ENCODE results near the gene TRAF2.

Gene TRAF2

DNA sequence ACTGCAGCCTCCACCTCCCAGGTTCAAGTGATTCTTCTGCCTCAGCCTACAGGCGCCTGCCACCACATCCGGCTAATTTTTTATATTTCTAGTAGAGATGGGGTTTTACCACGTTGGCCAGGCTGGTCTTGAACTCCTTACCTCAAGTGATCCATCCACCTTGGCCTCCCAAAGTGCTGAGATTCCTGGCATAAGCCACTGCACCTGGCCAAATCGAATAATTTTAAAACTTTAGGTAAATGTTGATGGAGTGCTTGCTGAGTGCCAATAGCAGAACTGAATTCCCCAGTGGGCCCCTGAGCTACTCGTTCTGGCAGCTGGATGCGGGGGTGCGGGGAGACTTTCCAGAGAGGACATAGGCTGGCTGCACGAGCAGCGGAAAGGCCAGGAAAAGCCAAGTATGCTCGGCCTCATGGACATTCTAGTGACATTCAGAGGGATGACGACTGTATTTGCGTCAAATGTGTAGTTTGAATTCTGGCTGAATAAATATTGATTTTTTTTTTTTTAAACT is 16.8 kb downstream of the TRAF2 start:
- no peak overlapping the region for H3K4me3 ChIP-seq (ENCODE audit: low read depth, low read length)
- DNase-seq (ENCODE audit: low read depth): no peak

DNA sequence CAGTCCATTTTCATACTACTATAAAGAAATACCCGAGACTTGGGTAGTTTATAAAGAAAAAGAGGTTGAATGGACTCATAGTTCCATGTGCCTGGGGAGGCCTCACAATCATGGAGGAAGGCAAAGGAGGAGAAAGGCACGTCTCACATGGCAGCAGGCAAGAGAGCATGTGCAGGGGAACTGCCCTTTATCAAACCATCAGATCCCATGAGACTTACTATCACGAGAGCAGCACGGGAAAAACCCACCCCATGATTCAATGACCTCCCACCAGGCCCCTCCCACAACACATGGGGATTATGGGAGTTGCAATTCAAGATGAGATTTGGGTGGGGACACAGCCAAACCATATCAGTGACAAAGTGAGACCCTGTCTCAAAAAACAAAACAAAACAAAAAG is 19.9 kb downstream of the TRAF2 start:
- no peak for DNase-seq (ENCODE audit: low read depth)
- H3K4me3 ChIP-seq (ENCODE audit: low read depth, low read length): no peak overlapping the region

DNA sequence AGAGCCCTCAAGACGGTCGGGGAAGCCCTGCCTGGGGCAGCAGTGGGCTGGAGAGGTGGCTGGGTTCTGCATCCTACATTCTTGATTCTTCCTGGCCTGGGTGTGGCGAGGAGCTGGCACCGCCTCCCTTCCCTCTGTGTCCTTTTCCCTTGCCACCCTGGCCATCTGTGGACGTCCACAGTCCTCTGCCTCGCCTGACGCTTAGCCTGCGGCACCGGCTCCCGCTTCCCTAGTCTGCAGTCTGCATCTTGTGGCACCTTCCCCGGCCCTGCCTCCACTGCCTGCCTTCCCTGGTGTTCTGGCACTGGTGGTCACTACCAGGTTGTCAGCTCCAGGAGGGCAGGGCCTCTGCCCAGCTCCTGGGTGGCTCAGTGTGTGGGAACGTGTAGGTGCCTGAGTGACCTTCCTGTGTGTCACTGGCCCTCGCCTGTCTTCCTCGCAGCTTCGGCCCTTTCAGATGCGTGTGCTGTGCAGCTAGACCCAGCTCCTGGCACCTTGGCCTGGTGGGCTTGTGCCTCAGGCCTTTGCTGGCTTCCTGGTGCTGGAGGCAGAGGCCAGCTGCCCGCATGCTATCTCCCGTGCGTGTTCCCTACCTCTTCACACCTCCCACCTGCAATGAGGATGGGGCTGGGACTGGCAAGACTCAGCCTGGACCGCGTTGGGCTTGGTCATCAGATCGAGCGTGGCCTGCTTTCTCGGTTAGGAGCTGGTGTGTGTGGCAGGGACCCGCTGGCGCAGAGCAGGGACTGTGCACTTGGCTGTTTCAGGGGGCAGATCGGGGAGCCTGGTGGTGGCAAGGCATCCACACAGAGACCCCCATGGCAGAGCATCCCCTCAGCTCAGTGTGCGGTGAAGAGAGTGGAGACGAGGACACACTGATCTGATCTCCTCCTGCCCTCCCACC is 20.9 kb downstream of the TRAF2 start:
- no peak overlapping the region for H3K4me3 ChIP-seq (ENCODE audit: low read depth, low read length)
- no peak for DNase-seq (ENCODE audit: low read depth)

DNA sequence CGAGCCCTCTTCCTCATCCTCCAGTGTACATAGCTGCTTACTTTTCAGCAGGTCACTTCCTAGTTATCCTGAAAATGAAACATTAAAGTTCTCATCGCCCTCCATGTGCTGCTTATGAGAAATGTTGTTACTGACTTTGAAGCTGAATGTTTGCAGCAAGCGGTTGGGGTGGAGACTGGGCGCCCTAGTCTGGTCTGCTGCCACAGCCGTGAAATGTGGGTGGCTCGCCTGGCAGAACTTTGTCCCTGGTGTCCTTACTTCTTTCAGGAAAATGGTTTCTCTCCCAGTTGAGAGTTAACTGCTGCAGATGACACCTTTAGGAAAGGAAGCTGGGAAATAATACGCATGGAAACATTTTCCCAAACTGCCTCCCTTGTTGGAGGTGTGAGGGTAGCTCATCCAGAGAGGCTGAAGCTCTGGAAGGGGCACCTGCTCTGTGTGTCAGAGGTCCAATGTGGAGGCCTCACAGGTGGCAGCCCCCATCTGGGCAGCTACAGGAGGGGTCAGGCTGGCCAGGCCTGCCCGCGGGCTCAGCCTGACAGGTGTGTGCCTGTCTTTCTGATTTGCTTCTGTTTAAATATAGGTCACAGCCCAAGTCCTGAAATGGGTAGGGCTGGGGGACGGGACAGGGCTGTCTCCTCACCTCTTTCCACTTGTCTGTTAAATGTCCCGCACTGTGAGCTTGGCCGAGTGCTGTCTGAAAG is 24.0 kb downstream of the TRAF2 start:
- H3K4me3 ChIP-seq (ENCODE audit: low read depth, low read length): no peak overlapping the region
- DNase-seq (ENCODE audit: low read depth): no peak

DNA sequence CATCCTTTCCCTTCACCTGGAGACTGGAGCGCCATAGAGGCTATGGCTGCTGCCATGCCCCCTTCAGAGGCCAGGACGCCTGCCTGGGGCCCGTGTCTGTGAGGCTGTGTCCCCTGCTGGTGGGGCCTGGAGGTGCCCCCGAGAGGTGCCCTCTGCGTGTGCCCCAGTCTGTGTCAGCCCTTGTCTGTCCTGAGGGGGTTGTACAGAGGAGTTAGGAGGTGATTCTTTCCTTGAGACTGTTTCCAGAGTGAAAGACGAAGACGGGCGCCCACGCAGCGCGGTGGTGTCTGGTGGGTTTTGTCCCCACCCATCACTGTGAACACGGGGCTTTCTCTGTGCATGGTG is 24.6 kb downstream of the TRAF2 start:
- H3K4me3 ChIP-seq (ENCODE audit: low read depth, low read length): no peak overlapping the region
- no peak for DNase-seq (ENCODE audit: low read depth)

DNA sequence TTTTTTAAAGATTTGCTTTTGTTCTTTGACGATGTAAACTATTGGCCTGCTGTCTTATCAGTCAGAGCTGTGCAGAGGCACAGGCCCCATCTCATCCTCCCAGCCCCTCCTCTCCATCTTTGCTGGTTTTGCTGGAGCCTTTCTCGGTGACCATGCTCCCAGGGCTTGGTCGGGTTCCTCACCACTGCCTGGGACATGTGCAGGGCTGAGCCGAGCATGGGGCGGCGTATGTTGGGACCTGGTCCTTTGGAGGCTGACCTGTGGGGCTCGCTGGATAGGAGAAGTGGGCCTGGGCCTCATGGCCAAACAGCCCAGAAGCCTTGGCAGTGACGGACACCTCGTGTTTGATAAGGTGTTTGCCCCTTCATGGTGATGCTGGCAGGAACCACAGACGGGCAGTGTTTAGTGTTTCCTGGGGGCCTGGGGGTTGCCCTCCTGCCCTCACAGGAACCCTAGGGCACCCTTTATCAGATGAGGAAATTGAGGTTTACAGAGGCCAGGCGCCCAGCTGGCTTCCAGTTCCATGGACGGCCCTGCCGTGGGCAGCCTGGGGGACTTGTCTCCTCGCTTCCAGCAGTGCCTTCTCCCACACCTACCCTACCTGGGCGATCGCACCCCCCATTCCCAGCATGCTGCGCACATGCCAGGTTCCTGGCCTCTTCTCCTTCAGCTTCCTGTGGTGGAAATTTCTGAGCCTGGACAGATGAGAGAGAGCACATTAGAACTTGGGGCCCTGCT is 27.6 kb downstream of the TRAF2 start:
- DNase-seq (ENCODE audit: low read depth): no peak
- H3K4me3 ChIP-seq (ENCODE audit: low read depth, low read length): no peak overlapping the region

DNA sequence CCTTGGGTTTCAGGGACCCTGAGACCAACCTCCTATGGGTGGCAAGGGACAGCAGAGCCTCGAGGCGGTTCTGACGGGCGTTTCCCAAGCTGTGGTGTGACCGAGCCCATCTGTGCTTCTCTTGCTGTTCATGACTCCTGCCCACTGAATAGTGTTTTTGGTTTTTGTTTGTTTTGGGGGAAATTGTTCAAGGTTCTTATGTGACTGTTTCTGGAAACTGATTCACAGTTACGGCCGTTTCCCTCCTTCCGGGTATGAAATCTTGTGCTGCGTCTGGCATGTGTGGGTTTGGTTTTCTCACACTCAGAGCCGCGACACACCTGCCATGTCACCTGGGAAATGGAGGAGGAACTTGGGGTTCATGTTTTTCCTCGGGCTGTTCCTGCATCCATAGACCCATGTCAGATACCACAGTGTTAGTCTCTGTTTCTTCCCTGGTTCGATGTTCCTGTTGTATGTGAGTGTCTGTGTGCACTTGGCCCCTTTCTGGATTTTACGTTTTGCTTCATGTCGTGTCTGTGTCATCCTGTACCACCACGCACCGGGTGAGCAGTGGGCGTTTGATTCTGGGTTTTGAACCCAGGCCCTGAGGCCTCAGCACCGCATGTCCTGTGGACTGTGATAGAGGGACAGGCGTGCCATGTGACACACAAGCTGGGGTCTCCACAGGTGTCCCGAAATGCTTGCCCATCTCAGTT is 29.5 kb downstream of the TRAF2 start:
- no peak for DNase-seq (ENCODE audit: low read depth)
- H3K4me3 ChIP-seq (ENCODE audit: low read depth, low read length): no peak overlapping the region

DNA sequence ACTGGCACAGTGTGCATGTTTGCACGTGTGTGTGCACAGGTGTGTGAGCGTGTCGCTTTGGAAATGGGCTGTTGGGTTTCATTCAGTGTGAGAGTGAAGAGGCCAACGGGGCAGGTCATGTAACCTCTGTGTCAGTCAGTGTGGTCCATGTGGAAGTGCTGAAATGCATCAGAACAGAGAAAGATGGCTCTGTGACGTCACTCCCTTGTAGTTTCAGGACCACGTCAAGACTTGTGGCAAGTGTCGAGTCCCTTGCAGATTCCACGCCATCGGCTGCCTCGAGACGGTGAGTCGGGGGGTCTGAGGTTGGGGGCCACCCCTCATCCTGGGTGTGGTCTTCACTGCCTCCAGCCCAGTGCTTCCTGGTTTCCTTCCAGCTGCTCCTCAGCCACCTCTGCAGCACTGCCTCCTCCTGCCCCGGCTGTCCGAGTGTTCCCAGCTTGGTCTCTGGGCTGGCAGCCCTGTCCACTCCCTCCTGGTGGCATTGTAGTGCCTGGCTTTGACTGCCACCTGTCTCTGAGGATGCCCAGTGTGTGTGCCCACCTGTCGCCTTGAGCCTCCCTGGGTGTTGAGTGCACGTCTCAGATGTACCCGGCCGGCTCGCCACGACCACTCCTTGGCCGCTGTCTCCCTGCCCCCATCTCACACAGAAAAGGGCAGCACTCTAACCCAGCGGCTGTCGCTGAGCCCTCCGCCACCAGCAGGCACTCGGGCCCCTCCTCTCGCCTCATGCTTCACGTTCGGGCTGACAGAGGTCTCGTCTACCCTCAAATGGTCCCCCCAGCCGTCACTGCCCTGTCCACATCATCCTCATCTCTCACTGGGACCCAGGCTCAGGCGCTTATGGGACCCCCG is 30.2 kb downstream of the TRAF2 start:
- DNase-seq (ENCODE audit: low read depth): no peak
- H3K4me3 ChIP-seq (ENCODE audit: low read depth, low read length): no peak overlapping the region

DNA sequence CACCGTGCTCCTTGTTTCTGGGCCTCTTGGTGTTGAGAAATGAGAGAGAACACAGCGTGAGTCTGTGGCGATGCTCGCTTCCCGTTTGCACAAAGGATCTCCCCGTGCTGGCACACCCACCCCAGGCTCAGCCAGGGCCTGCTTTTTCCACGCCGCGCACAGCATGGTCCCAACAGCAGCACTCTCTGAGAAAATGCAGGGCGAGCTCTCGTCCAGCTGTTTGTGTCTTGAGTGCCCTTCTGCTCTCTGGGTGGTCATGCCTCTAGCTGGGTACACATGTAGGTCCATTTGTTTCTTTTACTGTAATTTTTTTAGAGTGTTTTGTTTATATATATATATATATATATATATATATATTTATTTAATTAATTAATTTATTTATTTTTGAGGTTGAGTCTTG is 31.6 kb downstream of the TRAF2 start:
- no peak for DNase-seq (ENCODE audit: low read depth)
- H3K4me3 ChIP-seq (ENCODE audit: low read depth, low read length): no peak overlapping the region

DNA sequence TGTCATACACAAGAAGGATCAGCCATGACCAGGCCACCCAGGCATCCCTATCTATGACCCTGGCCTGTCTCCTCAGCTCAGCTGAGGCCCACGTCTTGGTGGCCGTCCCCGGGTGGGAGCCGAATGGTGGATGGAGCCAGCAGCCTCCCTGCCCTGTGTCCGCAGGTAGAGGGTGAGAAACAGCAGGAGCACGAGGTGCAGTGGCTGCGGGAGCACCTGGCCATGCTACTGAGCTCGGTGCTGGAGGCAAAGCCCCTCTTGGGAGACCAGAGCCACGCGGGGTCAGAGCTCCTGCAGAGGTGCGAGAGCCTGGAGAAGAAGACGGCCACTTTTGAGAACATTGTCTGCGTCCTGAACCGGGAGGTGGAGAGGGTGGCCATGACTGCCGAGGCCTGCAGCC is 33.8 kb downstream of the TRAF2 start:
- no peak for DNase-seq (ENCODE audit: low read depth)
- no peak overlapping the region for H3K4me3 ChIP-seq (ENCODE audit: low read depth, low read length)

DNA sequence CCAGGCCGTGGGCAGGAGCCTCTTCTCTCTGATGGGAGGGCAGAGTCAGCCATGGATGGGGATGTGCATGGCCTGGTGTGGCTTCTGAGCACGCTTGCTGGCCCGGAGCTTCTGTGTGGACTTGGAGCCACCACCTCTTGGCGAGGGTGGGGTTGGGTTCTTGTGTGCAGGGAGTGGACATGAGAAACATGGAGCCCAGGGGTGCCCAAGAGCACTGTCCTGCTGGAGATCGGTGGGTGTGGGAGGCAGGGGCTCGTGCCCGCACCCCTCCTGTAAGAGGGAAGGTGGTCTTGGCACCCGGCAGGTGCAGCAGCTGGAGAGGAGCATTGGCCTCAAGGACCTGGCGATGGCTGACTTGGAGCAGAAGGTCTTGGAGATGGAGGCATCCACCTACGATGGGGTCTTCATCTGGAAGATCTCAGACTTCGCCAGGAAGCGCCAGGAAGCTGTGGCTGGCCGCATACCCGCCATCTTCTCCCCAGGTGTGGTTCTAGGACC is 34.5 kb downstream of the TRAF2 start:
- no peak overlapping the region for H3K4me3 ChIP-seq (ENCODE audit: low read depth, low read length)
- no peak for DNase-seq (ENCODE audit: low read depth)

DNA sequence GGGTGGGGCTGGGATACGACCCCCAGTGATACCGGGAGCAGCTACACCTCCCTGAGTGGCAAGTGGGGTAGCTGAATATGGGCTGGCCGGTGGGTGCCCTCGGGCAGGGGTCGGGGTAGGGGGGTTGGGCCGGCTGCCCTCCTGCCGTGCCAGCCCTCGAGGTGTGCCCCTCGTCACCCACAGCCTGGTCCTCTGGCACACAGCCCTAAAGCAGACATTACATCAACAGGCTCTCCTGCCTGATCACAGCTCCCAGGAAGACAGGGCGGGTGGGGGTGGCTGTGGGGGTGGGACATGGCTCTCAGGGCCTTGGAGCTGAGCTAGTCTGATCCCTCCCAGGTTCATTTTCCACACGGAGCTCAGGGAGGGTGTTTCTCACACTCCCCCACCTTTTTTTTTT is 35.0 kb downstream of the TRAF2 start:
- H3K4me3 ChIP-seq (ENCODE audit: low read depth, low read length): no peak overlapping the region
- no peak for DNase-seq (ENCODE audit: low read depth)

DNA sequence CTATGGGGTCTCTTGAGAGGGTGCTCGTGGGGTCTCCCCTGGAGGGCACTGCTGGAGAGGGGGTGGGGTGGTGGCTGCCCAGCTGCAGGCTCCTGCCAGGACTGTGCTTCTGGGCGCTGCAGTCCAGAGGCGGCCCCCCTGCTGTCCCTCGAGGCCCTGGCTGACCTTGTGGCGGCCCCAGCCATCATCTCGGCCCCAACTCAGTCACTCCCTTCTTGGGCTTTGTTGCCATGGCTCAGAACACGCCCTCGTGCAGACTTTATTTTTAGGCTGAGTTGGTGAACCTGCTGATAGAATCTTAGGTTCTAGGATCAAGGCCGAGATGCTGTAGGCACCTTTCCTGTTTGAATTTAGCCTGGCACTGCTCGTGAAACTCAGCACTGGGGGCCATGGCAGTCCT is 35.4 kb downstream of the TRAF2 start:
- H3K4me3 ChIP-seq (ENCODE audit: low read depth, low read length): no peak overlapping the region
- no peak for DNase-seq (ENCODE audit: low read depth)

DNA sequence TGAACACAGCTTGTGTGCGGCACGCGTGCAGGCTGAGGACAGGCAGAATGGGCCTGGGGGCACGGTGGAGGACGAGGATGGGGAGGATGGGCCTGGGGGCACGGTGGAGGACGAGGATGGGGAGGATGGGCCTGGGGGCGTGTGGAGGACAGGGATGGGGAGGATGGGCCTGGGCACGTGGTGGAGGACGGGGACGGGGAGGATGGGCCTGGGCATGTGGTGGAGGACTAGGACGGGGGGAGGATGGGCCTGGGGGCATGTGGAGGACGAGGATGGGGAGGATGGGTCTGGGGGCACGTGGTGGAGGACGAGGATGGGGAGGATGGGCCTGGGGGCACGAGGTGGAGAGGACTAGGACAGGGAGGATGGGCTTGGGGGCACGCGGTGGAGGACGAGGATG is 36.2 kb downstream of the TRAF2 start:
- DNase-seq (ENCODE audit: low read depth): no peak
- H3K4me3 ChIP-seq (ENCODE audit: low read depth, low read length): no peak overlapping the region

DNA sequence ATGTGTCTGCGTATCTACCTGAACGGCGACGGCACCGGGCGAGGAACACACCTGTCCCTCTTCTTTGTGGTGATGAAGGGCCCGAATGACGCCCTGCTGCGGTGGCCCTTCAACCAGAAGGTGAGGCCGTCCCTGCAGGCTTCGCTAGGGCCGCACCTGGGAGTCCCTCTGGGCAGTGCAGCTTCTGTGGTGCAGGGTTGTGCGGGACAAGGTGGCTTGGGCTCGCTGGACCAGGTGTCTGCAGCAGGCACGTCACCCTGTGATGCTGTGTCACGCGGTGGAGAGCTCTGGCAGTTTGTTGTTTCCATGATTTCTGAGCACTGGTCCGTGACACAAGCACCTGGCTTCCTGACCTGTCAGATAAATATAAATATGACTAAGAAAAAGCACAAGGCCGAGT is 37.6 kb downstream of the TRAF2 start:
- DNase-seq (ENCODE audit: low read depth): no peak
- no peak overlapping the region for H3K4me3 ChIP-seq (ENCODE audit: low read depth, low read length)

DNA sequence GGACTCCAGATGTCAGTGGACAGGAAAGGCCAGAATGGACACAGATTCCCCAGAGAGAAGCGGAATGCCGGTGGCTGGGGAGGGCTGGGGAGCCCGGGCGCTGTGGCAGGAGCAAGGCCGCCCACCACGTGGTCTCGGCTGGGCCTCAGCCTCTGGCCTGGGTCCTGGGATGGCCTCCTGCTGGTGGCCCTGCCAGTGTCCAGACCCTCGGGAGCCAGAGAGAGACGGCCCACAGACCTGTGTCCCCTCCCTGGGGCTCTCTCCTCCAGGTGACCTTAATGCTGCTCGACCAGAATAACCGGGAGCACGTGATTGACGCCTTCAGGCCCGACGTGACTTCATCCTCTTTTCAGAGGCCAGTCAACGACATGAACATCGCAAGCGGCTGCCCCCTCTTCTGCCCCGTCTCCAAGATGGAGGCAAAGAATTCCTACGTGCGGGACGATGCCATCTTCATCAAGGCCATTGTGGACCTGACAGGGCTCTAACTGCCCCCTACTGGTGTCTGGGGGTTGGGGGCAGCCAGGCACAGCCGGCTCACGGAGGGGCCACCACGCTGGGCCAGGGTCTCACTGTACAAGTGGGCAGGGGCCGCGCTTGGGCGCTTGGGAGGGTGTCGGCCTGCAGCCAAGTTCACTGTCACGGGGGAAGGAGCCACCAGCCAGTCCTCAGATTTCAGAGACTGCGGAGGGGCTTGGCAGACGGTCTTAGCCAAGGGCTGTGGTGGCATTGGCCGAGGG is 39.3 kb downstream of the TRAF2 start:
- no peak for DNase-seq (ENCODE audit: low read depth)
- no peak overlapping the region for H3K4me3 ChIP-seq (ENCODE audit: low read depth, low read length)

DNA sequence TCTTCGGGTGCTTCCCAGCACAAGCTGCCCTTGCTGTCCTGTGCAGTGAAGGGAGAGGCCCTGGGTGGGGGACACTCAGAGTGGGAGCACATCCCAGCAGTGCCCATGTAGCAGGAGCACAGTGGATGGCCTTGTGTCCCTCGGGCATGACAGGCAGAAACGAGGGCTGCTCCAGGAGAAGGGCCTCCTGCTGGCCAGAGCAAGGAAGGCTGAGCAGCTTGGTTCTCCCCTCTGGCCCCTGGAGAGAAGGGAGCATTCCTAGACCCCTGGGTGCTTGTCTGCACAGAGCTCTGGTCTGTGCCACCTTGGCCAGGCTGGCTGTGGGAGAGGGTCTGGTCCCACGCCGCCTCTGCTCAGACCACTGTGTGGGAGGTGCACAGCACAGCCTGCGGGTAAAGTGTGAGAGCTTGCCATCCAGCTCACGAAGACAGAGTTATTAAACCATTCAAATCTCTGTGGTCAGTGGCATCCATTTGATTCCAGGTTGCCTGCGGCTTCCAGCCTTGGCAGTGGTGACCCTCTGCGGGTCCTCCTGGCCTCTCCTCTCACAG is 39.9 kb downstream of the TRAF2 start:
- no peak overlapping the region for H3K4me3 ChIP-seq (ENCODE audit: low read depth, low read length)
- DNase-seq (ENCODE audit: low read depth): no peak

DNA sequence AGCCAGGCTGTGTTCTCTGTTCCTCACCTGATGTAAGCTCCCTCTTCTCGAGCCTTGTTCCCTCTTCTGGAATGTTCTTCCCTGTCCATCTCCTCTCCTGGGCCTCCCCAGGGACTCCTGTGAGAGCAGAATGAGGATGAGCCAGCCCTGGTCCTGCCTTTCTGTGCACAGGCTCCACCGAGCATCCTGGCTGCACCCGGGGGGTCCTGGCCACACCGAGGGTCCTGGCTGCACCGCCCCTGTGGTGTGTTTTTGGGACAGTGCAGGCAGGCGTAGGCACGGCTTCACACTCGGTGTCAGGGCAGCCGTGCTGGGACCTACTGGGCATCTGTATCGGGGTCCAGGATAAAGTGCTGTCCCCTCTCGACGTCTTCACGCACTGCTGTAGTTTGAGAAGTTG is 40.4 kb downstream of the TRAF2 start:
- DNase-seq (ENCODE audit: low read depth): no peak
- no peak overlapping the region for H3K4me3 ChIP-seq (ENCODE audit: low read depth, low read length)
